DMS 273 treated with DMSO at 0.1 percent for 48 hours (cell line): ENCODE results near the gene SOX4.
"Not testable (repeated sequence)": the region's sequence is repeated elsewhere in the genome, so short reads cannot be mapped to it uniquely, and the experiment has no call there.

ENCODE experiments used
- DNase-seq: peaks from one replicate; lab custom pipeline; 2025; lab: John Stamatoyannopoulos, UW

Gene SOX4

DNA sequence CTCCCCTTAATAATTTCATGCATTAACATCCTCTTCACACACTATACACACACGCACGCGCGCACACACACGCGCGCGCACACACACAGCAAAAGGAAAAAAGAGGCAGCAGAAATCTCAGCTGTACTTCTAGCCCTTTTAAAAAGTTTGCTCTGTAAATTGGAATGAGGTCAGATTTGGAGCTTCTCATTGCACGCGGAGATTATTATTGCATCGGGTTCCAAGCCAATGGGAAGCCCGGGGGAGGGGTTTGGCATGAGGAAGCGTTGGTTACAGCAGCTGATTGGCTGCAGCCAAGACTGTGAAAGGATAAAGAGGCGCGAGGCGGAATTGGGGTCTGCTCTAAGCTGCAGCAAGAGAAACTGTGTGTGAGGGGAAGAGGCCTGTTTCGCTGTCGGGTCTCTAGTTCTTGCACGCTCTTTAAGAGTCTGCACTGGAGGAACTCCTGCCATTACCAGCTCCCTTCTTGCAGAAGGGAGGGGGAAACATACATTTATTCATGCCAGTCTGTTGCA, at the start of gene SOX4:
TSS of gene SOX4 (plus strand) at position 340 of the 515 bp plus-strand sequence. CDS start 784 bp downstream, outside the sequence.
- peak; percentile 98 for DNase-seq

DNA sequence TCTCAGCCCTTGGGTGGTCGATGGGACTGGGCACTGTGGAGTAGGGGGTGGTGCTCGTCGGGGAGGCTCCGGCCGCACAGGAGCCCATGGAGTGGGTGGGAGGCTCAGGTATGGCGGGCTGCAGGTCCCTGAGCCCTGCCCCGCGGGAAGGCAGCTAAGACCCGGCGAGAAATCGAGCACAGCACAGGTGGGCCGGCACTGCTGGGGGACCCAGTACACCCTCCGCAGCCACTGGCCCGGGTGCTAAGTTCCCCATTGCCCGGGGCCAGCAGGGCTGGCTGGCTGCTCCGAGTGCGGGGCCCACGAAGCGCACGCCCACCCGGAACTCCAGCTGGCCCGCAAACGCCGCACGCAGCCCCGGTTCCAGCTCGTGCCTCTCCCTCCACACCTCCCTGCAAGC, 41.3 kb upstream of the SOX4 start:
- DNase-seq, result not testable (repeated sequence)

DNA sequence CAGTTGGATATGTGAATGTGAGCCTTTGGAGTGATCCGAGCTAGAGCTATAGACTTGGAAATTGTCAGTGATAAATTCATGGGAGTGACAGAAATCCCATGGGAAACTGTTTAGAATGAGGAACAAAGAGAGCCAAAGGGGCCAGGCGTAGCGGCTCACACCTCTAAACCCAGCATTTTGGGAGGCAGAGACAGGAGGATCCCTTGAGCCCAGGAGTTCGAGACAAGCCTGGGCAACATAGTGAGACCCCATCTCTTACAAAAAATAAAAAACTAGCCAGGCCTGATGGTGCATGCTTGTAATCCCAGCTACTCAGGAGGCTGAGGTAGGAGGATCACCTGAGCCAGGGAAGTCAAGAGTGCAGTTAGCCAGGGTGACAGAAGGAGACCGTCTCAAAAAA, 39.3 kb upstream of the SOX4 start:
- no peak for DNase-seq

DNA sequence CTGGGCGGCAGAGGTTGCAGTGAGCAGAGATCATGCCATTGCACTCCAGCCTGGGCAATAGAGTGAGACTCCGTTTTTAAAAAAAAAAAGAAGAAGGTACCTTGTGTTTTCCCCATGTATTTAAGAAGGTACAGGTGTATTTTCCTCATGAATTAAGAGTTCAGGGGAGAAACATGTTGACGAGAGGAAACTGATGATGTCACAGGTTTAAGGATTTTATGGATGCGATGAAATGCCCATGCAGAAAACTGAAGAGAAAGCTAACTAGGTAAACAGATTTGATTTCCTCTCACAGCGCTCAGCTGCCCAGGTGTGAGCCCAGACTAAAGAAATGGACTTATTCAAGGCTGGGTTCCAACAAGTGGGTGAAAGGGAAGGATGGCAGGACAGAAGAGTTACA, 38.4 kb upstream of the SOX4 start:
- DNase-seq, result no peak

DNA sequence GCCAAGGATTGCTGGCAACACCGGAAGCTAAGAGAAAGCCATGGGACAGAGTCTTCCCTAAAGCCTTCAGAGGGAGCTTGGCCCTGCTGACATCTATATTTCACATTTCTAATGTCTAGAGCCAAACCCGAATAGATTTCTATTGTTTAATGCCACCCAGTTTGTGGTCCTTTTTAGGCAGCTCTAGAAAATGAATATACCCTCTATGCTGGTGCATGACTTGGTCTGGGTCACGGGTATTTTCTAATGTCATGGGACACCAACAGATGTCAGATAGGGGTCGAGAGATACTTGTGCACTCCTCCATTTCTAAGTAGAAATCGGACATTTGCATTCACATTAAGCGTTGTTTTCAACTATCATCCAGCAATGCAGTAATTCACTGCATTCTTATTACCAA, 37.0 kb upstream of the SOX4 start:
- no peak for DNase-seq

GRCh38 chr6:21556968-21557721, 36.4 kb upstream of the SOX4 start:
- DNase-seq, result no peak

- no peak for DNase-seq
Observed at GRCh38 chr6:21559238-21559637, 34.3 kb upstream of the SOX4 start.

DNA sequence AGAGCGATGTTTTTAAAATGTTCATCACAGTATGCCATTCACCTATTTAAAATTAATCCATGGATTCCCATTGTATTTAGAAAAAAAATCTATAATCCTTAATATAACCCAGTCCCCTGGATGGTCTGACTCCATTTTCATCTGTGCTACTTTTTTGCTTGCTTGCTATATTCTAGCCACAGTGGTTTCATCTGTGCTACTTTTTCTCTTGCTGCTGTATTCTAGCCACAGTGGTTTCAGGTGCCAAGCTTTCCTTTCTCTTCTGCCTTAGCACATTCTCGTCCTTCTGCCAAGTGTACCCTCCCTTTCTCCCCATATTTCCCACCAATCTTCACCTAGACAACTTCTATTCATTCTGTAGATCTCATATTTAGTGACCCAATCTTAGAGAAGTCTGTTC, 33.3 kb upstream of the SOX4 start:
- DNase-seq, result no peak

- no peak for DNase-seq
Observed at GRCh38 chr6:21565431-21565830, 28.1 kb upstream of the SOX4 start.

DNA sequence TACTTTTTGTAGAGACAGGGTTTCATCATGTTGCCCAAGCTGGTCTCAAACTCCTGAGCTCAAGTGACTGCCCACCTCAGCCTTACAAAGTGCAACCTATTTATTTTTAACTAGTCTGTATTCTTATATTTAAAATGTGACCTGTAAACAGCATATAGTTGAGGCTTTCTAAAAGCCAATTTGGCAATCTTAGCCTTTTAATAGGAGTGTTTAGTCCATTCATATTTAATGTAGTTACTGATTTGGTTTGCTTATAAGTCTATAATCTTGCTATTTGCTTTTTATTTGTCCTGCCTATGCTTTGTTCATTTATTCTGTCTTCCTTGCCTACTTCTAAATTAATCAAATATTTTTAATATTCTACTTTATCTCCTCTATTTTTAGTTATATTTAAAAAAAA, 15.0 kb upstream of the SOX4 start:
- no peak for DNase-seq

DNA sequence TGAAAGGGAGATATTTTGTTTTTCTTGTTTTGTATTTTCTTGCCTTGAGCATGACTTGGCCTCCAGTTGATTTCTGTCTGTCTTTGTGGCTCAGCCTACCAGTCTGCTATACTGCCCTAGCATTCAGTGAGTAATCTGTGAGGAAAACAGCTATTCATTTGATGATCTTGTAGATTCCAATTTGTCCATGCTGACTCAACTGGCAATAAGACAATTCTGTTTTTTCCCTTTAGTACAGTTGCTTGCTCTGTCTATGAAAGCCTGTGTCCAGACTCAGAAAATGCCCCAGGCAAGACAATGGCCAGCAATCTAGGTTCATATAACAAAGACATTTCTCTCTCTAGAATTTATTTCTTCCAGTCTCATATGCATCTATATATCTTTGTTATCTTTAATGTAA, 10.9 kb upstream of the SOX4 start:
- no peak for DNase-seq

GRCh38 chr6:21586300-21586699, 7.3 kb upstream of the SOX4 start:
- no peak for DNase-seq

- peak; percentile 89 for DNase-seq
Observed at GRCh38 chr6:21586740-21587178, 6.8 kb upstream of the SOX4 start.

DNA sequence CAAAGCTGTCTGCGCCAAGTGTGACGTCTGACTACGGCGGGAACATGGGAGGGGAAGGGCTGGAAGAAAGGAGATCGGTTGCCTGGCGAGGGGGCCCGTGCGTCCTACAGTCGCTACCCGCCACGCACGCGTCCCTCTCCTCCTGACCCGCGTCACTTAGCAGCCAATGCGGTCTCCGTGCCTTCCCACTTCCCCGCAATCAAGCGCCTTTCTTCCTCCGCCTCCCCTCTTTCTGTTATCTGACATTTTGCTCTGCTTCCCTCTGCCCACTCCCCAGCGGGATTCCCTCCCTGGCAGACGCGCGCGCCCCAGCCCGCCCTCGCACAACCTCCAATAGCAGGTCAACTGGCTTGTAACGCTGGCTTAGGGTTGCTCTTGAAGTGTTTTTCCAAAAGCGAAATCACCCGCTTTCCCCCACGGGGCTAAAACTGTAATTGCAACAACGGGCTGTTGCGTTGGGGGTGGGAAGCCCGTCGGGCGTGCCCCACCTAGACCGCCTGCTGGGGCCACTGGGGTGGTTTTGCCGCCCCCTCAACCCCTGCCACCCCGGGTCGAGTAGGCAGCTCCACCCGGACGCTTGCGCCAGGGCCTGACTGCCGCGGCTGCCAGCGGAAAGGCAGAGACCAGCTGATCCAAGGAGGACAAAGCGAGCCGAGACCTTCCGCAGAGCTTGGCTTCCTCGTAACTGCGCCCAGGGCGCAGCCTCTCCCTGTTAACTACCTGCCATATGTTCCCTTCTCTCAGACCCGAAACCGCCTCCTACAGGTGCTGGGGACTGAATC, 6.2 kb upstream of the SOX4 start:
- DNase-seq, result peak; percentile 81

GRCh38 chr6:21587961-21588480, 5.5 kb upstream of the SOX4 start:
- DNase-seq, result peak; percentile 65

DNA sequence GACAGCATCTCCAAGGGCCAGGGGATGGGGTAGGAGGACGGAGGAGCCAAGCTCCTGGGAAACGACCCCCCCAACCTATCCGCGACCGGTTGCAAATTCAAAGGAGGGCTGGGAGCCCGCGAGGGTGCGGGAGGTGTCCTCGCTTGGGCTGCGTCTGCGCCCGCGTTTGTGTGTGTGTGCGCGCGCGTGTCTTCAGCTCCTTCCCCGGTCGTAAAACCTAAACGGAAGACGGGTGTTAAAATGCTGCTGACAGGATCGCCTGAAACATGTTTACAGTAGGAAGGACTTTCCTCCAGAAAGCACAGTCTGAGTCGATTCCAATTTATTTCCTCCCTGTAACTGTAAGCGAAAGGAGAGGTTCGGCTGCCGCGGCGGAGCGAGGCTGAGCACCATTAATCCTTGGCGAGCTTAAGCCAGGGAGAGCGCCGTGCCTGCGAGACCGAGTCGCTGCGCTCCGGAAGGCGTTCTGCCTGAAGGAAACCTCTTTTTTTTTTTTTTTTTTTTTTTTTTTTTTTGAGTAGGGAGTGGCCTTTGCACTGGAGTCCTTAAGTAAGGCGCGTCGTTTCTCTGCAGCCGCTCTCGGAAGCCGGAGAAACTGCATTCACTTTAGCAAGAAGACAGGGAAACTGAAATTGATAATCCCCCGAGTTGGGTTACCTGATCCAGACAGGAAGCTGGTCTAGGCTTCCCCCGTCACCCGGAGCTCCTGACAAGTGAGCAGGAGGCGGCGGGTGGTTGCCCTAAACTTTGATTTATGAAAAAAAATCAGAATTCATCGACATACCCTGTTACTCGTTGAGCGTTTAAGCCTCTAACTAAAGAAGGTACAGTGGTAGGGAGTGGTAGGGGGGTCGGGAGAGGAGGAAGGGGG, 4.8 kb upstream of the SOX4 start:
- peak; percentile 68 for DNase-seq

DNA sequence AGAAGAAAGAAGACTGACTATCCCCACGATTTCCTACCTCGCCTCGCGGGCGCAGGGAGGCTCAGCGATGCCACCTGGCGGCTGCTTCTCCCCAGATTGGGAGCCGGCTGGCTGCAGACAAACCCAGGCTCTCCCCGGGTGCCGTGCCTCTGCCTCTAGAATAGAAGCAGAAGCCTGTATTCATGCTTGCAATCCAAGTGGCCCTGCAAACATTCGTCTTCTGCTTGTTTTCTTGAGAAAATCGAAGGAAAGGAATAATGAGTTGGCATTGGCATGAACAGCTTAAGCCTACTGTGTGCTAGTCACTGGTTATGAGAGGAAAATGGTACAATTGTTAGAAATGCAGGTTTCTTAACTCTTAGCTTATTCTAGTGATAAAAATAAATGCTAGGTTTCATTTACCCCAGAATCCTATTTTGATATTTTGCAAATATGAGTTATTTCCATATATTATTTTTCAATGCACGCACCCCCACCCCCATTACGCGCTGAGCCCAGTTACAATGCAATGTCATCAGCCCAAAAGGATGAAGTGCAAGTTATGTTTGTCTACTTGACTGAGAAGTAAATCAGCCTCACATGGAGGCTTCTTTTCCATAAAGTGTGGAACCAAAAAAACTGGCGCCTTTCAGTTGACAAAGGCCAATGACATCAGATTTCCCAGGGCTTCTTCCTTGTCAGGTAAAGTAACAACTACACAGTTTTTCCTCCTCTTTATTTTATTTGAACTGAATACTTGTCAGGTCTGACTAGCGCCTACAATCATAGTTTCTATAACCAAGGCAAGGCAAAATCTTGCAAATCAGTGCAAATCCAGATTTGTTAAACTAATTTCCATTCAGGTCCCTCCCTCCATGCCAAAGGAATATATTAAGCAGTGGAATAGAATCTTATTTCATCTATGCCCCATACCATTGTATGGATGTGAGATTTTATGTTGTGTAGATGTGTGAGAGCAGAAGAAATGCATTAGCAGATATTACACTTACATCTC, 3.9 kb upstream of the SOX4 start:
- DNase-seq, result no peak

GRCh38 chr6:21590346-21590745, 3.2 kb upstream of the SOX4 start:
- no peak for DNase-seq

DNA sequence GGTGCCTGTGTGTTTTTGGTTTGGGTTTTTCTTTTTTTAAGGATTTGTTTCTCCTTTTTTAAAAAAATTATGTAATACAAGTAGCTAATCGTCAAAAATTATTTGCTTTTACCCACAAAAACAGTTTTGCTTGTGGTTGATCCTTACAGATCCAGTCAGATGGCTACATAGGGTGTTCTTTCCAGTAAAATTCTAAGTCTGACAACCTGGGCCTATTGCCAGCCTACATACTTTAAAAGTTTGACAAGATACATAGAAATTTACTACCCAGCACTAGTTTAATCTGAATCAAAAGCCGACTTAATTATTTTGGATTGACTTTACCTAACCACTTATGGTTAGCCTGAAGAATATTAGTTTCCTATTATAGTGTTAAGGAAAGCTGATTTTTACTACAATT, 2.1 kb upstream of the SOX4 start:
- DNase-seq, result no peak

GRCh38 chr6:21592953-21593352, 598 bp upstream of the SOX4 start:
- DNase-seq, result no peak

- no peak for DNase-seq
Observed at GRCh38 chr6:21593927-21594415, 420 bp downstream of the SOX4 start.
